Epithelial cell of esophagus (primary cell): Measurements from ENCODE around the gene FARS2.

Source experiments
- DNase-seq: peaks from one replicate; pipeline ENCODE4 v3.0.0; 2010; ENCODE audit warnings: low read depth
- H3K4me3 ChIP-seq: 2 replicates; pipeline ENCODE4 v1.5.1; 2011; ENCODE audit warnings: mild to moderate bottlenecking, low read length, control low read depth
- CTCF ChIP-seq: IDR thresholded peaks from 2 replicates; pipeline ENCODE4 v1.5.1; 2011; ENCODE audit warnings: low read depth, mild to moderate bottlenecking, low read length, control low read depth, inconsistent platforms; ENCODE audit not compliant: insufficient read depth; ENCODE audit errors: missing control alignments

Gene FARS2

GRCh38 chr6:5636210-5637030, 375.1 kb downstream of the FARS2 start:
- no peak overlapping the region for H3K4me3 ChIP-seq
- DNase-seq = no peak
- TF ChIP-seq CTCF = no peak

- TF ChIP-seq CTCF = no peak
- DNase-seq = no peak
- no peak overlapping the region for H3K4me3 ChIP-seq
These were observed 376.4 kb downstream of the FARS2 start for GRCh38 chr6:5637714-5638113.

- no peak for TF ChIP-seq CTCF
- H3K4me3 ChIP-seq = no peak overlapping the region
- DNase-seq = no peak
These were observed 377.4 kb downstream of the FARS2 start for GRCh38 chr6:5638666-5639065.

GRCh38 chr6:5639193-5639592, 377.9 kb downstream of the FARS2 start:
- no peak for TF ChIP-seq CTCF
- H3K4me3 ChIP-seq = no peak overlapping the region
- no peak for DNase-seq

GRCh38 chr6:5640614-5641013, 379.3 kb downstream of the FARS2 start:
- H3K4me3 ChIP-seq = no peak overlapping the region
- no peak for TF ChIP-seq CTCF
- no peak for DNase-seq

- peak; percentile 30 for DNase-seq
- TF ChIP-seq CTCF = no peak
- H3K4me3 ChIP-seq = no peak overlapping the region
These were observed 383.3 kb downstream of the FARS2 start for GRCh38 chr6:5644523-5645185.
